Peyer's patch (tissue), 4 donors: ENCODE results near the gene PTPRE. TPM values are rescaled to one million over a fixed set of nuclear protein-coding genes. Genes with fewer than 3 reads are reported as not detected.

Experiments used
- DNase-seq, 3 donors: peaks; one replicate each; pipeline ENCODE4 v3.0.0-alpha.2; 2017 to 2019
- H3K27ac ChIP-seq, 4 donors: fragments of 200-600 bp; sonication (generic); one replicate each; pipeline ENCODE4 v1.5.1; 2016 to 2019
- H3K27me3 ChIP-seq, 2 donors: fragments of 200-600 bp; sonication (generic); one replicate each; pipeline ENCODE4 v1.5.1; 2019
- H3K36me3 ChIP-seq, 3 donors: fragments of 200-600 bp; sonication (generic); one replicate each; pipeline ENCODE4 v1.5.1; 2016 to 2019
- H3K4me1 ChIP-seq, 4 donors: fragments of 200-600 bp; sonication (generic); one replicate each; pipeline ENCODE4 v1.5.1; 2016 to 2019
- H3K4me3 ChIP-seq, 4 donors: fragments of 200-600 bp; sonication (generic); 1 replicate in 3 of 4; 2 replicates in 1 of 4; pipeline ENCODE4 v1.5.1; 2016 to 2019; ENCODE audit warnings: mild to moderate bottlenecking in 1 of 4
- H3K9me3 ChIP-seq, 4 donors: fragments of 200-600 bp; sonication (generic); one replicate each; pipeline ENCODE4 v1.5.1; 2016 to 2019; ENCODE audit warnings: mild to moderate bottlenecking in 1 of 4
- CTCF ChIP-seq, 6 experiments: fragments of 450-650 bp in 4 of 6; fragments of 200-600 bp in 2 of 6; sonication (generic) in 1 of 6; IDR thresholded peaks; one replicate each; pipeline ENCODE4 v1.5.1; 2017 to 2019; ENCODE audit warnings: antibody characterized with exemption in 6 of 6, mild to moderate bottlenecking in 3 of 6, moderate library complexity in 1 of 6
- POLR2A ChIP-seq, 2 donors: fragments of 450-650 bp; IDR thresholded peaks; one replicate each; pipeline ENCODE4 v1.5.1; 2017; ENCODE audit warnings: antibody characterized with exemption in 2 of 2, mild to moderate bottlenecking in 2 of 2, moderate library complexity in 2 of 2
- total RNA-seq, 4 donors: library from RNA; depleted of rRNA; stranded (reverse); fragments of >200 nt; gene quantifications; one replicate each; pipeline ENCODE4 v1.1.0, GENCODE V29; 2016

PTPRE gene
- total RNA-seq, 4 donors from 2014 or later: 24.0 to 48.7 (median 35.4) TPM

DNA sequence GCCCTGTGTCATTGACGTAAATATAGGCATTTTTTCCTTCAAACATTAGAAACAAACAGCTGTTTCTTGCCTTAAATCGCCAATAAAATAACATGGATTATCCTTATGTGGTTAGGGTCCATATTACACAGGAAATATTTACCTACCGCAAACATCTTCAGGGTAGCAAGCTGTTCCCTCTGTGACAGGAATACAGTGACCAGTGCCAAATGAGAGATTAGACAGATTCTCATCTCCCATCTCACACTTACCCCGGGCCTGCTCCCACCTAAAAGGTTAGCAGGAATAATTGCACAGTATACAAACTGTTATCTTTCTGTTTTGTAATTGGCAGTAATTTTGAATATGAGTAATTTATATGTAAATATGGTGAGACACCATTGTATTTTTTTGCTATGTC lies 202.8 kb downstream of the PTPRE start:
- no peak for TF ChIP-seq CTCF (IDR thresholded peaks at IDR 0.05)
- TF ChIP-seq POLR2A (IDR thresholded peaks at IDR 0.05): no peak
- Histone ChIP-seq H3K36me3 (no peaks in the 10 kb centered on the region), H3K4me3 (no peak overlapping the region), H3K9me3 (no peaks in the 10 kb centered on the region), H3K4me1 (no peaks in the 10 kb centered on the region), H3K27ac (no peak overlapping the region), H3K27me3 (no peaks in the 10 kb centered on the region)
- DNase-seq: no peak

- no peak overlapping the region for H3K4me3 ChIP-seq
- H3K27me3 ChIP-seq: no peaks in the 10 kb centered on the region
- TF ChIP-seq POLR2A (IDR thresholded peaks at IDR 0.05) (no peak), CTCF (IDR thresholded peaks at IDR 0.05) (no peak)
- H3K4me1 ChIP-seq: no peaks in the 10 kb centered on the region
- H3K9me3 ChIP-seq: no peaks in the 10 kb centered on the region
- no peak for DNase-seq
- no peak overlapping the region for H3K27ac ChIP-seq
- H3K36me3 ChIP-seq: no peaks in the 10 kb centered on the region
These were observed 203.4 kb downstream of the PTPRE start for GRCh38 chr10:128110339-128110738.

GRCh38 chr10:128111696-128112095 lies 204.8 kb downstream of the PTPRE start:
- Histone ChIP-seq H3K4me3 (no peak overlapping the region), H3K27me3 (no peaks in the 10 kb centered on the region), H3K4me1 (no peaks in the 10 kb centered on the region), H3K36me3 (no peaks in the 10 kb centered on the region), H3K27ac (no peak overlapping the region), H3K9me3 (no peaks in the 10 kb centered on the region)
- no peak for DNase-seq
- TF ChIP-seq CTCF (IDR thresholded peaks at IDR 0.05) (no peak), POLR2A (IDR thresholded peaks at IDR 0.05) (no peak)

GRCh38 chr10:128113026-128113425 lies 206.1 kb downstream of the PTPRE start:
- DNase-seq: no peak
- Histone ChIP-seq H3K27ac (no peak overlapping the region), H3K4me1 (no peaks in the 10 kb centered on the region), H3K4me3 (no peak overlapping the region), H3K27me3 (no peaks in the 10 kb centered on the region), H3K36me3 (no peaks in the 10 kb centered on the region), H3K9me3 (no peaks in the 10 kb centered on the region)
- TF ChIP-seq POLR2A (IDR thresholded peaks at IDR 0.05) (no peak), CTCF (IDR thresholded peaks at IDR 0.05) (no peak)

GRCh38 chr10:128114901-128115300 lies 208.0 kb downstream of the PTPRE start:
- no peaks in the 10 kb centered on the region for H3K27me3 ChIP-seq
- no peak for TF ChIP-seq CTCF (IDR thresholded peaks at IDR 0.05)
- H3K4me3 ChIP-seq: no peak overlapping the region
- no peaks in the 10 kb centered on the region for H3K4me1 ChIP-seq
- H3K9me3 ChIP-seq: no peaks in the 10 kb centered on the region
- H3K27ac ChIP-seq: no peak overlapping the region
- DNase-seq: no peak
- H3K36me3 ChIP-seq: no peaks in the 10 kb centered on the region

DNA sequence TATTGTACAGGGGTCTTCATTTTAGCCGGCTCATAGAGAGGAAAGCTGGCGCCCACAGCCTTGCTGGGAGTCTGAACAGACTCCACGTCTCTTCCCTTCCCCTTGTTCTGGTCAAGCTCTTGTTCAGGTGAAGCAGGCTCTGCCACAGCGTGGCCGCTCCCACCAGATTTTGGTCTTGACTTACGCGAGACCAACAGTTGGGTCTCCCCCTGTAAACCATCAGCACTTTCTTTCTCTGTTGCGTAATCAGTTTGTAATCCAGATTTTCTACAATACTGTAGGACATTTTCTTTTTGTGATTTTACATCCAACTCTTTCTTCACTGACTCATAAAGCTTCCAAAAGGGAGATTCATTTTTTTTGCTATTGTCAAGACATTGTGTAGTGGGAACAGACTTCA lies 208.5 kb downstream of the PTPRE start:
- Histone ChIP-seq H3K27ac (no peak overlapping the region), H3K9me3 (no peaks in the 10 kb centered on the region), H3K4me3 (no peak overlapping the region), H3K4me1 (no peaks in the 10 kb centered on the region), H3K27me3 (no peaks in the 10 kb centered on the region), H3K36me3 (no peaks in the 10 kb centered on the region)
- TF ChIP-seq CTCF (IDR thresholded peaks at IDR 0.05) (no peak), POLR2A (IDR thresholded peaks at IDR 0.05) (no peak)
- no peak for DNase-seq
